Glutamatergic neuron (in vitro differentiated cells): Measurements from ENCODE around the gene DCAF8L2. TPM values are rescaled to one million over a fixed set of nuclear protein-coding genes. Genes with fewer than 3 reads are reported as not detected.

ENCODE experiments used
- DNase-seq: peaks from one replicate; pipeline ENCODE4 v3.0.0; 2022
- H3K27ac Mint-ChIP-seq: one replicate; pipeline ENCODE4 v1.8.0; 2020; ENCODE audit warnings: mild to moderate bottlenecking, mixed read lengths, inconsistent platforms; ENCODE audit not compliant: unreplicated experiment
- H3K27me3 Mint-ChIP-seq: one replicate; pipeline ENCODE4 v1.8.0; 2020; ENCODE audit warnings: mild to moderate bottlenecking, moderate library complexity, mixed read lengths, inconsistent platforms; ENCODE audit not compliant: unreplicated experiment
- H3K36me3 Mint-ChIP-seq: one replicate; pipeline ENCODE4 v1.8.0; 2020; ENCODE audit warnings: mild to moderate bottlenecking, mixed read lengths, inconsistent platforms; ENCODE audit not compliant: unreplicated experiment
- H3K4me1 Mint-ChIP-seq: one replicate; pipeline ENCODE4 v1.8.0; 2020; ENCODE audit warnings: mild to moderate bottlenecking, low read depth, mixed read lengths, inconsistent platforms; ENCODE audit not compliant: unreplicated experiment
- H3K4me3 Mint-ChIP-seq: one replicate; pipeline ENCODE4 v1.8.0; 2020; ENCODE audit warnings: mild to moderate bottlenecking, mixed read lengths, inconsistent platforms; ENCODE audit not compliant: unreplicated experiment
- H3K9me3 Mint-ChIP-seq: one replicate; pipeline ENCODE4 v1.8.0; 2020; ENCODE audit warnings: mild to moderate bottlenecking, moderate library complexity, mixed read lengths, inconsistent platforms; ENCODE audit not compliant: unreplicated experiment
- total RNA-seq: library from RNA; stranded (reverse); fragmentation: NEBNext Ultra II Directional; extraction: Animal tissue kit (Norgen Biotek cat#: 25700); gene quantifications from one replicate; pipeline ENCODE4 v1.2.1, GENCODE V29; 2021; ENCODE audit not compliant: unreplicated experiment
- TF ChIP-seq, protein P1 (sequence below): fragments of 200-600 bp; sonication (generic); IDR thresholded peaks from one replicate; pipeline ENCODE4 v1.5.0; 2021; ENCODE audit not compliant: partially characterized antibody, unreplicated experiment

DCAF8L2 gene
- total RNA-seq, 1 donor from 2014 or later, result not detected

DNA sequence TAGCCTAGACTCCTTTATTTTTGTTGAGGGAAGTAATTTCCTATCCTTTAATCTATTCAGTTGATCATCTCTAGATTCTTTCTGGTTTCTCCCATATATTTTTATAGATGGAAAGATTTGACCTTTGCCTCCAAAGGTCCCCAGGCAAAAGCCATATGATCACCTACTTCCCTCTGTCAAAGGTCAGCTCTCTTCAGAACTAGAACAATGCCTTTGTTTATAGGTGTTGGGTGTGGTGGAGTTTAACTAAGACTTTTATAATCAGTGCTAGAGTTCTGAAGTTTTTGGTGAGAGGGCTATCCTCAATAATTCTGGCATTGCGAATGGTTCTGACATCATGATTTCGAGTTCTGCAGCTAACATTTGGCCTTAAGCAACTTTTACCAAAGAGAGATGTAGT, 19.0 kb upstream of the DCAF8L2 start:
- TF ChIP-seq, protein P1, sequence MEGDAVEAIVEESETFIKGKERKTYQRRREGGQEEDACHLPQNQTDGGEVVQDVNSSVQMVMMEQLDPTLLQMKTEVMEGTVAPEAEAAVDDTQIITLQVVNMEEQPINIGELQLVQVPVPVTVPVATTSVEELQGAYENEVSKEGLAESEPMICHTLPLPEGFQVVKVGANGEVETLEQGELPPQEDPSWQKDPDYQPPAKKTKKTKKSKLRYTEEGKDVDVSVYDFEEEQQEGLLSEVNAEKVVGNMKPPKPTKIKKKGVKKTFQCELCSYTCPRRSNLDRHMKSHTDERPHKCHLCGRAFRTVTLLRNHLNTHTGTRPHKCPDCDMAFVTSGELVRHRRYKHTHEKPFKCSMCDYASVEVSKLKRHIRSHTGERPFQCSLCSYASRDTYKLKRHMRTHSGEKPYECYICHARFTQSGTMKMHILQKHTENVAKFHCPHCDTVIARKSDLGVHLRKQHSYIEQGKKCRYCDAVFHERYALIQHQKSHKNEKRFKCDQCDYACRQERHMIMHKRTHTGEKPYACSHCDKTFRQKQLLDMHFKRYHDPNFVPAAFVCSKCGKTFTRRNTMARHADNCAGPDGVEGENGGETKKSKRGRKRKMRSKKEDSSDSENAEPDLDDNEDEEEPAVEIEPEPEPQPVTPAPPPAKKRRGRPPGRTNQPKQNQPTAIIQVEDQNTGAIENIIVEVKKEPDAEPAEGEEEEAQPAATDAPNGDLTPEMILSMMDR, result no peak
- Mint-ChIP-seq H3K4me3 (no peak overlapping the region), H3K36me3 (no peaks in the 10 kb centered on the region), H3K27ac (no peak overlapping the region), H3K27me3 (no peaks in the 10 kb centered on the region), H3K4me1 (no peaks in the 10 kb centered on the region), H3K9me3 (no peaks in the 10 kb centered on the region)
- DNase-seq, result no peak

DNA sequence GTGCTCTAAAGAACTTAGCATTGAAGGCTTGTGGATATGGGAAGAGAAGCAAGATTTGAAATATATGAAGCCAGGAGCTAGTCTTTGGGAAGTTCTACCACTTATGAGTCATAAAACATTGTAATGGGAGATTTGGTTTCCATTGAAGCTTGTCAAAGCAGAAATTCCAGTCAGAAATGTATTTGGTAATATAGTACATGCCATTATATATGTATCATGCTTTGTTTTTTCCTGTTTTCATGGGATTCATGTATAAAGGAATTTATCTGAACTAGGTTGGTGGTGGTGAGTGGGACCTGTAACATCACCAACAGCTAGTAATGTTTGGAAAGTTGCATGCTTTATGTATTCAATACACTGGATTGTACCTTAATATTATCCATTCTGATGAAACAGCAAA, 14.6 kb upstream of the DCAF8L2 start:
- H3K9me3 Mint-ChIP-seq, result no peaks in the 10 kb centered on the region
- H3K27ac Mint-ChIP-seq, result no peak overlapping the region
- H3K4me3 Mint-ChIP-seq, result no peak overlapping the region
- peaks cover 3% of the 10 kb centered on the region for H3K4me1 Mint-ChIP-seq
- no peak for DNase-seq
- no peaks in the 10 kb centered on the region for H3K27me3 Mint-ChIP-seq
- TF ChIP-seq, protein P1, result no peak
- H3K36me3 Mint-ChIP-seq, result no peaks in the 10 kb centered on the region

DNA sequence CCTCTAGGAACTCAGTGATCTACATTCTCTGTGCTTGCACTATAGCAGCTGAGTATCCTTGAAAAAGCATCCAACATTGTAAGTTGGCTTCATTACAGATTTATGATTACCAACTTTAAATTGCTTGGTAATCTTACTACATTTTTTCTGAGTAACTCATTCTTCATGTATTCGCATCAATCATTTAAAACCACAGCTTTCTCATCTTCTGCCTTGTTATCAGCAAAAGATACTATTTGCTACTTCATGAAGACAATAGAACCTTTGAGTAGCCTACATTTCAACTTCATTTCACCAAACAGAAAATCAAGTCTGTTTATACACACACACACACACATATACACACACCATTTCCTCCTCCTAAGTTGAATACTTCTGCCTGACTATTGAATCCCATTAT, 6.2 kb upstream of the DCAF8L2 start:
- no peak overlapping the region for H3K4me3 Mint-ChIP-seq
- H3K4me1 Mint-ChIP-seq, result peaks cover 3% of the 10 kb centered on the region
- H3K27me3 Mint-ChIP-seq, result no peaks in the 10 kb centered on the region
- no peak for DNase-seq
- H3K9me3 Mint-ChIP-seq, result no peaks in the 10 kb centered on the region
- H3K27ac Mint-ChIP-seq, result no peak overlapping the region
- no peaks in the 10 kb centered on the region for H3K36me3 Mint-ChIP-seq
- TF ChIP-seq, protein P1, result no peak

DNA sequence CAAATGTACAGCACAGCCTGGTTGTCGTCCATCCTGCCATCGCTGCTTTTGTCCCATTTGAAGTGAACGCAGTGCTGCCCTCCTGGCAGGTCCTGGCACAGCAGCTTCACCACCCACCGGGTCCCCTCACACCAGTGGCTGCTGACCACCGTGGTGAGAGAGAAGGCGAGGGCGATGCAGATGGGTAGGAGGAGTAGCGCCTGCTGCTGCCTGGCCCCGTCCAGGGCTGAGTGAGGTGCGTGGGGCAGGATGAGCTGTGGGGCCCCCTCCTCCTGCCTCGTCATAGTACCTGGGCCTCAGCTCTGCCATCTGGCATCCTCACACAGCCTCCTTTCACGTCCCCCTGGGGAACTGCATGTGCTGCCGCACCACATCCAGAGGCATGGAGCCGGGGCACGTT, 1.8 kb downstream of the DCAF8L2 start:
- H3K36me3 Mint-ChIP-seq, result no peaks in the 10 kb centered on the region
- peak; percentile 14 for DNase-seq
- TF ChIP-seq, protein P1, result no peak
- H3K27ac Mint-ChIP-seq, result no peak overlapping the region
- no peak overlapping the region for H3K4me3 Mint-ChIP-seq
- H3K4me1 Mint-ChIP-seq, result no peaks in the 10 kb centered on the region
- H3K27me3 Mint-ChIP-seq, result peaks cover 2% of the 10 kb centered on the region
- H3K9me3 Mint-ChIP-seq, result no peaks in the 10 kb centered on the region

- H3K9me3 Mint-ChIP-seq, result no peaks in the 10 kb centered on the region
- DNase-seq, result no peak
- H3K4me3 Mint-ChIP-seq, result no peak overlapping the region
- no peaks in the 10 kb centered on the region for H3K4me1 Mint-ChIP-seq
- H3K27ac Mint-ChIP-seq, result no peak overlapping the region
- H3K36me3 Mint-ChIP-seq, result no peaks in the 10 kb centered on the region
- peaks cover 2% of the 10 kb centered on the region for H3K27me3 Mint-ChIP-seq
- TF ChIP-seq, protein P1, result no peak
Observed at GRCh38 chrX:27597508-27597907, 7.4 kb downstream of the DCAF8L2 start.
